GM12891 (cell line): ENCODE data around the gene MAML2.

Experiments used
- POLR2A ChIP-seq: IDR thresholded peaks from 2 replicates; pipeline ENCODE4 v1.6.1; 2011; ENCODE audit warnings: low read depth, low read length, control low read depth
- POLR2AphosphoS5 ChIP-seq: IDR thresholded peaks from 2 replicates; pipeline ENCODE4 v1.6.1; 2011; ENCODE audit warnings: low read depth, low read length, control low read depth

DNA sequence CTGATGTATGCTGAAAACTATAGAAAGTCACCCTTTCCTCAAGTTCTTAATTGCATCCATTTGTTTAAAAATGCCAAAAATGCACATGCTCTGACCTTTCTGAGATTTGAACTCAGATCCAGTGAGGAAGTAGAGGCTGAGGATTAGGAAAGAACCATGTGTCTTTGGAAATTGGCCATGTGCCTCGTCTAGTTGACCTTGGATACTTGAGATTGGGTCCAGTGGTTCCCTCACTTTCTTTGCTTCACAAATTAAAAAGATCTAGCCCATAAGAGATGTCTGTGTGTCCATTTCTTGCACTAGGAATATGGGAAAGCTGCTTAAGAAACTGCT lies 128.3 kb downstream of the MAML2 start:
- TF ChIP-seq POLR2A = no peak
- no peak for TF ChIP-seq POLR2AphosphoS5
